GM12873 (cell line): ENCODE results near the gene DUSP22.

Source experiments
- CTCF ChIP-seq: IDR thresholded peaks from 2 replicates; pipeline ENCODE4 v1.5.1; 2012; ENCODE audit warnings: low read depth, mild to moderate bottlenecking, moderate library complexity, low read length, control low read depth; ENCODE audit not compliant: insufficient read depth; ENCODE audit errors: missing control alignments

DUSP22 gene

GRCh38 chr6:294656-295565 lies 2.6 kb downstream of the DUSP22 start:
- TF ChIP-seq CTCF = no peak

GRCh38 chr6:296151-297122 lies 4.2 kb downstream of the DUSP22 start:
- no peak for TF ChIP-seq CTCF

- no peak for TF ChIP-seq CTCF
Observed at GRCh38 chr6:297571-298232, 5.4 kb downstream of the DUSP22 start.

- TF ChIP-seq CTCF = no peak
Observed at GRCh38 chr6:298233-299103, 6.2 kb downstream of the DUSP22 start.

GRCh38 chr6:299104-299980 lies 7.1 kb downstream of the DUSP22 start:
- no peak for TF ChIP-seq CTCF

- no peak for TF ChIP-seq CTCF
Observed at GRCh38 chr6:300026-300425, 7.7 kb downstream of the DUSP22 start.
